PC-9 (cell line): ENCODE data around the gene INVS. TPM values are rescaled to one million over a fixed set of nuclear protein-coding genes. Genes with fewer than 3 reads are reported as not detected.

Experiments used
- BruUV-seq: library from RNA; stranded (reverse); fragments of 400-500 nt; replicated peaks from 2 replicates; lab custom pipeline; 2021; lab: Mats Ljungman, UMichigan
- CTCF ChIA-PET: fragments of 300-600 bp; sonication (Branson Sonifier 250); formaldehyde crosslinking; loops from one replicate; lab custom pipeline; 2022; ENCODE audit warnings: antibody characterized with exemption; lab: Charles Lee
- POLR2A ChIA-PET: fragments of 300-600 bp; sonication (Branson Sonifier 250); formaldehyde crosslinking; loops from one replicate; lab custom pipeline; 2022; ENCODE audit warnings: antibody characterized with exemption; ENCODE audit not compliant: unreplicated experiment; lab: Charles Lee
- DNase-seq, 2 experiments: peaks; one replicate each; pipeline versions ENCODE4 v3.0.0 to v3.0.0-alpha.2; 2015 to 2022; ENCODE audit warnings: mixed read lengths in 1 of 2
- H2AFZ ChIP-seq: fragments of 200-600 bp; sonication (generic); 2 replicates; pipeline ENCODE4 v1.8.1; 2017; ENCODE audit warnings: antibody characterized with exemption
- H3F3A ChIP-seq: fragments of 200-600 bp; sonication (generic); 2 replicates; pipeline ENCODE4 v1.8.1; 2017; ENCODE audit warnings: antibody characterized with exemption, mild to moderate bottlenecking, low read depth; ENCODE audit not compliant: insufficient read depth
- H3K27ac ChIP-seq: fragments of 200-600 bp; sonication (generic); 2 replicates; pipeline ENCODE4 v1.6.1; 2016; ENCODE audit warnings: mixed run types
- H3K27me3 ChIP-seq: fragments of 200-600 bp; sonication (generic); 2 replicates; pipeline ENCODE4 v1.6.1; 2016; ENCODE audit warnings: low read depth, mixed run types; ENCODE audit not compliant: insufficient read depth
- H3K36me3 ChIP-seq: fragments of 200-600 bp; sonication (generic); 2 replicates; pipeline ENCODE4 v1.6.1; 2016; ENCODE audit warnings: low read depth, mixed run types
- H3K4me1 ChIP-seq: fragments of 200-600 bp; sonication (generic); replicated peaks from 2 replicates; pipeline ENCODE4 v1.6.1; 2016; ENCODE audit warnings: mixed run types; ENCODE audit not compliant: insufficient read depth
- H3K4me2 ChIP-seq: fragments of 200-600 bp; sonication (generic); 2 replicates; pipeline ENCODE4 v1.6.1; 2017; ENCODE audit warnings: mixed run types
- H3K4me3 ChIP-seq: fragments of 200-600 bp; sonication (generic); 2 replicates; pipeline ENCODE4 v1.6.1; 2016; ENCODE audit warnings: mixed run types
- H3K79me2 ChIP-seq: fragments of 200-600 bp; sonication (generic); 2 replicates; pipeline ENCODE4 v1.6.1; 2017; ENCODE audit warnings: low read depth, mixed run types
- H3K9me2 ChIP-seq: fragments of 200-600 bp; sonication (generic); 2 replicates; pipeline ENCODE4 v1.8.1; 2017; ENCODE audit warnings: mild to moderate bottlenecking; ENCODE audit not compliant: insufficient read depth
- H3K9me3 ChIP-seq: fragments of 200-600 bp; sonication (generic); 2 replicates; pipeline ENCODE4 v1.8.1; 2016; ENCODE audit warnings: low read depth; ENCODE audit not compliant: insufficient read depth
- H4K20me1 ChIP-seq: fragments of 200-600 bp; sonication (generic); 2 replicates; pipeline ENCODE4 v1.8.1; 2017; ENCODE audit not compliant: insufficient read depth
- CTCF ChIP-seq: fragments of 200-600 bp; sonication (generic); conservative IDR thresholded peaks from 2 replicates; pipeline ENCODE4 v1.6.1; 2017; ENCODE audit warnings: mixed run types, antibody characterized with exemption, mild to moderate bottlenecking, moderate library complexity
- EZH2 ChIP-seq: fragments of 200-600 bp; sonication (generic); IDR thresholded peaks from 2 replicates; pipeline ENCODE4 v1.8.0; 2017; ENCODE audit warnings: antibody characterized with exemption, low read depth
- intact Hi-C: fragments of 100-400 bp; cut with micrococcal nuclease; formaldehyde crosslinking; loops from one replicate; pipeline ENCODE4 v1.10.0; 2022; ENCODE audit not compliant: unreplicated experiment
- total RNA-seq: library from RNA; stranded (reverse); gene quantifications from 2 replicates; pipeline ENCODE4 v1.2.3, GENCODE V29; 2021

The INVS gene
- total RNA-seq, 1 experiment from 2014 or later = 24.0 TPM

- H3K27ac ChIP-seq = no peak overlapping the region
- CTCF ChIA-PET = no interaction called here
- no peaks in the 10 kb centered on the region for H4K20me1 ChIP-seq
- H3K36me3 ChIP-seq = 0 out of 2 replicates have a peak, but pooled peaks cover 3% of the 10 kb centered on the region
- H3K4me3 ChIP-seq = no peak overlapping the region
- BruUV-seq = no TSS peak
- no peaks in the 10 kb centered on the region for H3K79me2 ChIP-seq
- no peaks in the 10 kb centered on the region for H3K9me2 ChIP-seq
- H3K9me3 ChIP-seq = no peaks in the 10 kb centered on the region
- H3K4me1 ChIP-seq = no peaks in the 10 kb centered on the region
- no peaks in the 10 kb centered on the region for H3F3A ChIP-seq
- H3K27me3 ChIP-seq = no peaks in the 10 kb centered on the region
- POLR2A ChIA-PET = no interaction called here
- TF ChIP-seq EZH2 (no peak), CTCF (no peak)
- H2AFZ ChIP-seq = no peak overlapping the region
- no peak for DNase-seq
- H3K4me2 ChIP-seq = no peak overlapping the region
- intact Hi-C loops = no loop called here
Measured at GRCh38 chr9:100111235-100111634, 12.2 kb downstream of the INVS start.

GRCh38 chr9:100112677-100113336 lies 13.8 kb downstream of the INVS start:
- H2AFZ ChIP-seq = no peak overlapping the region
- no peaks in the 10 kb centered on the region for H3K9me3 ChIP-seq
- POLR2A ChIA-PET = interaction anchor here (0.6 kb wide), 2 partner anchors 212 to 237 kb away, joined by 5 to 12 read pairs; no protein-coding TSS in a partner anchor
- no peaks in the 10 kb centered on the region for H3K79me2 ChIP-seq
- CTCF ChIA-PET = interaction anchor here (0.6 kb wide), 1 partner anchor 50 kb away, joined by 5 read pairs; no protein-coding TSS in a partner anchor
- no peaks in the 10 kb centered on the region for H3K4me1 ChIP-seq
- TF ChIP-seq CTCF (no peak), EZH2 (no peak)
- H3K4me2 ChIP-seq = no peak overlapping the region
- H3K9me2 ChIP-seq = no peaks in the 10 kb centered on the region
- H3K4me3 ChIP-seq = no peak overlapping the region
- H4K20me1 ChIP-seq = no peaks in the 10 kb centered on the region
- H3F3A ChIP-seq = no peaks in the 10 kb centered on the region
- no TSS peak for BruUV-seq
- no peak overlapping the region for H3K27ac ChIP-seq
- no peak for DNase-seq
- no peaks in the 10 kb centered on the region for H3K27me3 ChIP-seq
- 0 out of 2 replicates have a peak, but pooled peaks cover 3% of the 10 kb centered on the region for H3K36me3 ChIP-seq
- intact Hi-C loops = no loop called here

- H3K4me3 ChIP-seq = no peak overlapping the region
- TF ChIP-seq EZH2 (no peak), CTCF (no peak)
- ChIA-PET POLR2A (interaction anchor here (0.5 kb wide), 1 partner anchor 440 kb away, joined by 3 read pairs; no protein-coding TSS in a partner anchor), CTCF (no interaction called here)
- no peak for DNase-seq
- no peak overlapping the region for H2AFZ ChIP-seq
- H3F3A ChIP-seq = no peaks in the 10 kb centered on the region
- no peaks in the 10 kb centered on the region for H3K36me3 ChIP-seq
- intact Hi-C loops = no loop called here
- H3K27me3 ChIP-seq = no peaks in the 10 kb centered on the region
- H3K4me2 ChIP-seq = no peak overlapping the region
- no TSS peak for BruUV-seq
- 0 out of 2 replicates have a peak, but pooled peaks cover 2% of the 10 kb centered on the region for H3K79me2 ChIP-seq
- H3K9me3 ChIP-seq = no peaks in the 10 kb centered on the region
- no peaks in the 10 kb centered on the region for H4K20me1 ChIP-seq
- no peak overlapping the region for H3K27ac ChIP-seq
- H3K9me2 ChIP-seq = no peaks in the 10 kb centered on the region
- no peaks in the 10 kb centered on the region for H3K4me1 ChIP-seq
Measured at GRCh38 chr9:100117316-100117715, 18.3 kb downstream of the INVS start.
